ENCODE measurements around the gene ARHGEF37.

The ARHGEF37 gene

DNA sequence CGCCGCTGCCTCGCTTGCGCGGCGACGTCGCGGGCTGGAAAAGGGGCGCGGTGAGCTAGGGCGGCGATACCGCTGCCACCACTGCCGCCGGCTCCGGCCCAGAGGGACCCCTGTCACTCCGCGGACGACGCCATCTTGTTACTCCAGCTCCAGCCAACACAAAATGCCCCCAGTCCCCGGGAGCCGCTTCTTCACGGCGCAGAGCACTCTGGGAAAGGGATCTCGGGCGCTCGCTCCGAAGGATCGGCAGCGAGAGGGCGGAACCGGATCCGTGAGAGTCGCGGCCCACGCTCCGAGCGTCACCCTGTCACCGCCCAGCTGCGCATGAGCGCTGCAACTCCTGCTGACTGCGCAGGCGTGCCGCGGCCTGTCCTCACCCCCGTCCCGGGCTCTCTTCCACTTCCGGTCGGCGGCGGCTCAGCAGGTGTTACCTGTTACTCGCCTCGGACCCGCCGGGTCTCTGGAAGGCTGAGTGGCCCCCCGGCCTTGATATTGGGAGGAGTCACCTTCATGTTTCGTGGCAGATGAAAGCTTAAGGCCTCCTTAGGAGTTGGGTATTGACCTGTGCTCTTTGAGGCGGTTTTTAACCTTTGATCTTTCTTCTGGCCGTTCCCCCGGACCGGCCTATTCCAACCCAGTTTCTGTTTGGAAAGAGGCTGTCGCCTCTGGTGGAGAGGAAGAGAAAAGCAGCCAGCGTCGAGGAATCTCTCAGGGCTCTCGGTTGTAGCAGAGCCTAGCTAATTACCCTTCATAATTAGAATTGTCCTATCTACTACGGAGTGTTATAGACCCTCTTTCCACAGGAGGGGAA, 29.9 kb upstream of the ARHGEF37 start, which contains the start of gene CSNK1A1:
TSS of gene CSNK1A1 (minus strand) at position 213 of the 811 bp plus-strand sequence. CDS start 475 bp downstream, outside the sequence.
- TF ChIP-seq, protein P1, sequence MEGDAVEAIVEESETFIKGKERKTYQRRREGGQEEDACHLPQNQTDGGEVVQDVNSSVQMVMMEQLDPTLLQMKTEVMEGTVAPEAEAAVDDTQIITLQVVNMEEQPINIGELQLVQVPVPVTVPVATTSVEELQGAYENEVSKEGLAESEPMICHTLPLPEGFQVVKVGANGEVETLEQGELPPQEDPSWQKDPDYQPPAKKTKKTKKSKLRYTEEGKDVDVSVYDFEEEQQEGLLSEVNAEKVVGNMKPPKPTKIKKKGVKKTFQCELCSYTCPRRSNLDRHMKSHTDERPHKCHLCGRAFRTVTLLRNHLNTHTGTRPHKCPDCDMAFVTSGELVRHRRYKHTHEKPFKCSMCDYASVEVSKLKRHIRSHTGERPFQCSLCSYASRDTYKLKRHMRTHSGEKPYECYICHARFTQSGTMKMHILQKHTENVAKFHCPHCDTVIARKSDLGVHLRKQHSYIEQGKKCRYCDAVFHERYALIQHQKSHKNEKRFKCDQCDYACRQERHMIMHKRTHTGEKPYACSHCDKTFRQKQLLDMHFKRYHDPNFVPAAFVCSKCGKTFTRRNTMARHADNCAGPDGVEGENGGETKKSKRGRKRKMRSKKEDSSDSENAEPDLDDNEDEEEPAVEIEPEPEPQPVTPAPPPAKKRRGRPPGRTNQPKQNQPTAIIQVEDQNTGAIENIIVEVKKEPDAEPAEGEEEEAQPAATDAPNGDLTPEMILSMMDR (IDR thresholded peaks at IDR 0.05; ENCODE audit: borderline replicate concordance, insufficient read depth, low read depth, low read length) = peak; percentile 75
- peak within 1 kb of the TSS; percentile 98 for H3K4me3 ChIP-seq (ENCODE audit: low read depth, low read length)

DNA sequence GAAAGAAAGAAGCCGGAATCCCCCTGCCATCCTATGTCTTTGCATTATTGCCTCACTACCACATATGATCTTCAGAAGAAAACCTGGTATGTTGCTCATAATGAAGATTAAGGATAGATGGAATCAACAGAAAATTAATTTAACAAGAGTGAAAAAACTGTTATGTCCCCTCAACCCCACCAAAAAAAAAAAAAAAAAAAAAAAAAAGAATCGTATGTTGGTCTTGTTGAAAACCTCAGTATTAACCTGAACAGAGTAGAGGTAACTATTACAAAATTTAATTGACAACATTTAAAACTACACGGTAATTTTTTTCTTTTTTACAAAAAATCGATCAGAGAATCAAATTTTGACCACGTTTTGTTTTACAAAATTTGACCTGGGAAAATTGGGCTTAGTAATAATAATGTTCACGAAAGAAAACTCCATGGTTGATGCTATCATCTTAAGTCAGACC, 29.2 kb upstream of the ARHGEF37 start:
- peak overlapping the region; percentile 98 for H3K4me3 ChIP-seq (ENCODE audit: low read depth, low read length)
- TF ChIP-seq, protein P1 (IDR thresholded peaks at IDR 0.05; ENCODE audit: borderline replicate concordance, insufficient read depth, low read depth, low read length) = no peak

DNA sequence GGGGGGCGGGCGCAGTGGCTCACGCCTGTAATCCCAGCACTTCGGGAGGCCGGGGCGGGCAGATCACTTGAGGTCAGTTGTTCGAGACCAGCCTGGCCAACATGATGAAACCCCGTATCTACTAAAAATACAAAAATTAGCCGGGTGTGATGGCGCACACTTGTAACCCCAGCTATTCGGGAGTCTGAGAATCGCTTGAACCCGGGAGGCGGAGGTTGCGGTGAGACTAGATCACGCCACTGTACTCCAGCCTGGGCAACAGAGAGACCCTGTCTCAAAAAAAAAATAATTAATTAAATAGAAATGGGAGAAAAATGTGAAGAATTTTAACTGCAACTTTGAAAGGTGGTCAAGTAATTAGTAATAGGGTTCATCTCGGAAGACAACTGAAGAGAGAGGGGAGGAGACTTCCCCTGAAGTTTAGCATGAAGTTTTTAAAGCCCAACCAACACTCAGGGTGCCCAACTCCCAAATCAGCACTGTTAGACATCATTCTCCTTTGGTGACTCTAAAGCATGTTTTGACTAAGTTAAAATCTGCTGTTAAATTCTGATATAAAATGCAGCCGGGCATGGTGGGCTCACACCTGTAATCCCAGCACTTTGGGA, 28.6 kb upstream of the ARHGEF37 start:
- TF ChIP-seq, protein P1 (IDR thresholded peaks at IDR 0.05; ENCODE audit: borderline replicate concordance, insufficient read depth, low read depth, low read length) = no peak
- no peak overlapping the region for H3K4me3 ChIP-seq (ENCODE audit: low read depth, low read length)

DNA sequence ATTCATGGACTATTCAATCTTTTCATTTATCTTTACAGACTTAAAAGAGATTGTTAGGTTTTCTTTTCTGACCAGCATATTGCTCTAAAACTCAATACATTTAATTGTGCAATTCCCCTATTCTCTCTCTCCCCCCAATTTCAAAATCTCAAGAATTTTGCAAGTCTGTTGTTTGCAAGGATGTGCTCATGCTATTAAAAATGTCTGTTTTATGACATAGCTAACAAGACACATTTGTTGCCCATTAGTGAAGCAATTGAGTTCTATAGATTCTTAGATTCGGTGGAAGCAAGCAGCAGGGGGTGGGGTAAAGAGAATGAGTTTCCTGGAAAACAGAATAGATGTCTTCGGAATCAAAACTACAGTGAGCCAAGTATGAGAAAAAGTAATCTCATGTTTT, 21.6 kb upstream of the ARHGEF37 start:
- TF ChIP-seq, protein P1 (IDR thresholded peaks at IDR 0.05; ENCODE audit: borderline replicate concordance, insufficient read depth, low read depth, low read length) = no peak
- no peak overlapping the region for H3K4me3 ChIP-seq (ENCODE audit: low read depth, low read length)

DNA sequence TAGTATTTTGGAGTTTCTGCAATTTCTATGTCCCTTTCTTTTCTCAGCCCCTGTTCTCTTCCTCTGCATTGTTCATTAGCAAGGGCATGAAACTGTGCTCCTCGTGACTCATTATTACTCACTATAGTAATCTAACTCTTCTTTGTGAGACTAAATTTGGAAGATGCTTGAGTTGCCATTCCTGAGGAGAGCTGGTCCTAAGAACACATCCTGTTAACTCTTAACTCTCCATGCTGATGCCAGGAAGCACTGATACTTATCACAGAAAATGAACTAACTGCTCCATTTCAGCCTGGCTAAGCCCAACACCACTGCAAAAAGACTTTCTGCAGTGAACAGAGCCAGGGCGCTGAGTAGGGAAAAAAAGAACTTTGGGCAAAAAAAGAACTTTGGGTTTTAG, 19.4 kb upstream of the ARHGEF37 start:
- TF ChIP-seq, protein P1 (IDR thresholded peaks at IDR 0.05; ENCODE audit: borderline replicate concordance, insufficient read depth, low read depth, low read length) = no peak
- H3K4me3 ChIP-seq (ENCODE audit: low read depth, low read length) = no peak overlapping the region

DNA sequence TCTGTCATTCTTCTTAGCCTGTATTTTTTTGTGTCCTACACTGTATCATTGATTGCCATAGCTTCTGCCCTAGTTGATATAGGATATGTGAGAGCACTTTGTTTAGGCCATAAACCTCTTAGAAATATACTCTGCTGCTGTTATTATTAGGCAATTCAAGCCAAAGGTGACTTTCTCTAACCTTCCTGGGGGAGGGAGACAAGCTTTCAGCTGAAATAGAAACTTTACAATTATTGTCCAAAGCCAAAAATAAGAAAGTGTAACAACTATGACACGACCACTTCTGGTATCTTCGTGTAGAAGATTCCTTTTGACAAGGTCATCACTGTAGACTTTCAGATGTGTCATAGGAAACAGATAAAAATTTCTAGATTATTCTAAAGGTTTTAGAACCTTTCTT, 17.8 kb upstream of the ARHGEF37 start:
- TF ChIP-seq, protein P1 (IDR thresholded peaks at IDR 0.05; ENCODE audit: borderline replicate concordance, insufficient read depth, low read depth, low read length) = no peak
- H3K4me3 ChIP-seq (ENCODE audit: low read depth, low read length) = no peak overlapping the region
